KMS-11 (cell line): ENCODE data around the gene ZIC4.

Experiments
- H2AFZ ChIP-seq: fragments of 200-600 bp; sonication (generic); 2 replicates; pipeline ENCODE4 v1.6.1; 2016; ENCODE audit warnings: antibody characterized with exemption, mixed run types, low read depth
- H3K27ac ChIP-seq: fragments of 200-600 bp; sonication (generic); 2 replicates; pipeline ENCODE4 v1.6.1; 2016; ENCODE audit warnings: mild to moderate bottlenecking, mixed run types
- H3K27me3 ChIP-seq: fragments of 200-600 bp; sonication (generic); 2 replicates; pipeline ENCODE4 v1.6.1; 2017; ENCODE audit warnings: mild to moderate bottlenecking, low read depth, mixed run types, moderate library complexity; ENCODE audit not compliant: insufficient read depth
- H3K36me3 ChIP-seq: fragments of 200-600 bp; sonication (generic); 2 replicates; pipeline ENCODE4 v1.6.1; 2017; ENCODE audit warnings: mild to moderate bottlenecking, mixed run types; ENCODE audit not compliant: insufficient read depth
- H3K4me1 ChIP-seq: fragments of 200-600 bp; sonication (generic); 2 replicates; pipeline ENCODE4 v1.6.1; 2016; ENCODE audit warnings: mild to moderate bottlenecking, low read depth, mixed run types; ENCODE audit not compliant: poor library complexity, severe bottlenecking
- H3K4me2 ChIP-seq: fragments of 200-600 bp; sonication (generic); 2 replicates; pipeline ENCODE4 v1.7.0; 2016; ENCODE audit warnings: mild to moderate bottlenecking, mixed run types
- H3K4me3 ChIP-seq: fragments of 200-600 bp; sonication (generic); IDR thresholded peaks from 2 replicates; pipeline ENCODE4 v1.6.1; 2017; ENCODE audit warnings: low read depth, low read length, mixed read lengths; ENCODE audit not compliant: insufficient read depth
- H3K79me2 ChIP-seq: fragments of 200-600 bp; sonication (generic); 2 replicates; pipeline ENCODE4 v1.6.1; 2016; ENCODE audit warnings: low read depth, mixed run types; ENCODE audit not compliant: insufficient read depth
- H3K9ac ChIP-seq: fragments of 200-600 bp; sonication (generic); 2 replicates; pipeline ENCODE4 v1.6.1; 2016; ENCODE audit warnings: mild to moderate bottlenecking, mixed run types
- H4K20me1 ChIP-seq: fragments of 200-600 bp; sonication (generic); 2 replicates; pipeline ENCODE4 v1.6.1; 2016; ENCODE audit warnings: mild to moderate bottlenecking, mixed run types; ENCODE audit not compliant: insufficient read depth
- TF ChIP-seq, protein P1 (sequence below): fragments of 200-600 bp; sonication (generic); conservative IDR thresholded peaks from 2 replicates; pipeline ENCODE4 v1.6.1; 2017; ENCODE audit warnings: low read depth, mild to moderate bottlenecking, antibody characterized with exemption, low read length, moderate library complexity, mixed read lengths

The ZIC4 gene

DNA sequence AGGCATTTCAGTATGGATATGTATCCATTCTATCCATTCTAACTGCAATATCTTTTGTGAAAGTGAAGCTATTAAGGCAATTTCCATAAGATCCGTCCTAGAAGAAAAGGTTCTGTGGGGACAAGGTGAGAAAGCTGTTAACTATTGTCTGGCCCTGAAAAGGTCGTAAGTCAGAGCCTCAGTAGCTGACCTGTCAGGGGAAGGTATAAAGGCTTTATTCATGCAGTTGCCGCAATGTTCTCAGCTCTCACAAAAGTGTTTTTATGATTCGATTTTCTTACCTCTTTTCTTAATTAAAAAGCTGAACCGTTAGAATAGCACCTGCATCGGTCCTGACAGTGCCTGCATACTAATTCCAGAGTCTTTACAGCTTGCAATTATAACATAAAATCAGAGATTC, 24.7 kb downstream of the ZIC4 start:
- Histone ChIP-seq H2AFZ (no peak overlapping the region), H3K79me2 (no peaks in the 10 kb centered on the region), H3K4me1 (no peaks in the 10 kb centered on the region), H4K20me1 (no peaks in the 10 kb centered on the region), H3K27ac (no peak overlapping the region), H3K36me3 (no peaks in the 10 kb centered on the region), H3K27me3 (no peaks in the 10 kb centered on the region), H3K4me2 (no peak overlapping the region), H3K9ac (no peak overlapping the region), H3K4me3 (no peak overlapping the region)
- TF ChIP-seq, protein P1, sequence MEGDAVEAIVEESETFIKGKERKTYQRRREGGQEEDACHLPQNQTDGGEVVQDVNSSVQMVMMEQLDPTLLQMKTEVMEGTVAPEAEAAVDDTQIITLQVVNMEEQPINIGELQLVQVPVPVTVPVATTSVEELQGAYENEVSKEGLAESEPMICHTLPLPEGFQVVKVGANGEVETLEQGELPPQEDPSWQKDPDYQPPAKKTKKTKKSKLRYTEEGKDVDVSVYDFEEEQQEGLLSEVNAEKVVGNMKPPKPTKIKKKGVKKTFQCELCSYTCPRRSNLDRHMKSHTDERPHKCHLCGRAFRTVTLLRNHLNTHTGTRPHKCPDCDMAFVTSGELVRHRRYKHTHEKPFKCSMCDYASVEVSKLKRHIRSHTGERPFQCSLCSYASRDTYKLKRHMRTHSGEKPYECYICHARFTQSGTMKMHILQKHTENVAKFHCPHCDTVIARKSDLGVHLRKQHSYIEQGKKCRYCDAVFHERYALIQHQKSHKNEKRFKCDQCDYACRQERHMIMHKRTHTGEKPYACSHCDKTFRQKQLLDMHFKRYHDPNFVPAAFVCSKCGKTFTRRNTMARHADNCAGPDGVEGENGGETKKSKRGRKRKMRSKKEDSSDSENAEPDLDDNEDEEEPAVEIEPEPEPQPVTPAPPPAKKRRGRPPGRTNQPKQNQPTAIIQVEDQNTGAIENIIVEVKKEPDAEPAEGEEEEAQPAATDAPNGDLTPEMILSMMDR, result no peak

GRCh38 chr3:147380977-147381376, 25.4 kb downstream of the ZIC4 start:
- no peaks in the 10 kb centered on the region for H3K27me3 ChIP-seq
- H4K20me1 ChIP-seq, result no peaks in the 10 kb centered on the region
- no peaks in the 10 kb centered on the region for H3K79me2 ChIP-seq
- H3K36me3 ChIP-seq, result no peaks in the 10 kb centered on the region
- H3K4me2 ChIP-seq, result no peak overlapping the region
- H3K4me1 ChIP-seq, result no peaks in the 10 kb centered on the region
- TF ChIP-seq, protein P1, result no peak
- H2AFZ ChIP-seq, result no peak overlapping the region
- no peak overlapping the region for H3K9ac ChIP-seq
- H3K4me3 ChIP-seq, result no peak overlapping the region
- no peak overlapping the region for H3K27ac ChIP-seq

DNA sequence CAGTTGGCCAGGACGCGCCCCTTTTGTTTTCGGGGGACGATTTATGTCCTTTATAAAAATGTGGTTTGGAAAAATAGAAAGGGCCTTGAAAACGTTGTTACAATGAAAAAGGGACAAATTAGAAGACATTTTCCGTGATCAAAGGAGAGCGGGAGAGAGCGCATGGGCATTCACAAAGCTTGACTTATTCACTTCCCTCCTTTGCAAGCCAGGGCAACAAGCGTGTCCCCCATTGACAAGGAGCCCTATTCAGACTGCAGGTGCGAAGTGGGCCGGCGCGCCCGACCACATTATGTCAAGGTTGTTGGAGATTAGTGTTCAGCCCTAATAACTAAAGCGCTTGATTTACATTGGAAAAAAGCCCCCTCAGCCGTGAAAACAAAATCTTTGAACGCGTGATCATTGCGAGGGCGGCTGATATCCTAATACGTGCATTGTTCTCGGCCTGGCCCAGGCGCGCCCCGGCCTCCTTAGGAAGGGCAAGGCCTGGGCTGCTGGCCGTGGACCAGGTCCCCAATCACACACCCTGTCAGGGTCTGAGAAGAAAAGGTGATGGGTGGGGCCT, 25.9 kb downstream of the ZIC4 start:
- Histone ChIP-seq H3K79me2 (no peaks in the 10 kb centered on the region), H3K36me3 (no peaks in the 10 kb centered on the region), H3K27ac (no peak overlapping the region), H3K4me1 (no peaks in the 10 kb centered on the region), H3K9ac (no peak overlapping the region), H2AFZ (no peak overlapping the region), H4K20me1 (no peaks in the 10 kb centered on the region), H3K27me3 (no peaks in the 10 kb centered on the region), H3K4me2 (no peak overlapping the region), H3K4me3 (no peak overlapping the region)
- TF ChIP-seq, protein P1, result no peak

- Histone ChIP-seq H3K36me3 (no peaks in the 10 kb centered on the region), H3K79me2 (no peaks in the 10 kb centered on the region), H4K20me1 (no peaks in the 10 kb centered on the region), H3K4me1 (no peaks in the 10 kb centered on the region), H3K4me3 (no peak overlapping the region), H3K27me3 (no peaks in the 10 kb centered on the region), H3K27ac (no peak overlapping the region), H3K4me2 (no peak overlapping the region), H2AFZ (no peak overlapping the region), H3K9ac (no peak overlapping the region)
- TF ChIP-seq, protein P1, result no peak
These were observed 26.7 kb downstream of the ZIC4 start for GRCh38 chr3:147379651-147380050.
